ENCODE data around the gene TCL1B. TPM values are rescaled to one million over a fixed set of nuclear protein-coding genes. Genes with fewer than 3 reads are reported as not detected.

Gene TCL1B
- total and polyA plus RNA-seq, 2 of the 8 experiments (the other 6 are each of a cell fraction or from before 2014, with no cell fraction given): 9.6 to 11.5 TPM

- TF ChIP-seq CTBP2 (IDR thresholded peaks at IDR 0.05; ENCODE audit: borderline replicate concordance, insufficient read depth, insufficient read length, low read length): no peak
- TF ChIP-seq, protein P1, sequence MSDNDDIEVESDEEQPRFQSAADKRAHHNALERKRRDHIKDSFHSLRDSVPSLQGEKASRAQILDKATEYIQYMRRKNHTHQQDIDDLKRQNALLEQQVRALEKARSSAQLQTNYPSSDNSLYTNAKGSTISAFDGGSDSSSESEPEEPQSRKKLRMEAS (IDR thresholded peaks at IDR 0.05): no peak
- TF ChIP-seq, protein P2, sequence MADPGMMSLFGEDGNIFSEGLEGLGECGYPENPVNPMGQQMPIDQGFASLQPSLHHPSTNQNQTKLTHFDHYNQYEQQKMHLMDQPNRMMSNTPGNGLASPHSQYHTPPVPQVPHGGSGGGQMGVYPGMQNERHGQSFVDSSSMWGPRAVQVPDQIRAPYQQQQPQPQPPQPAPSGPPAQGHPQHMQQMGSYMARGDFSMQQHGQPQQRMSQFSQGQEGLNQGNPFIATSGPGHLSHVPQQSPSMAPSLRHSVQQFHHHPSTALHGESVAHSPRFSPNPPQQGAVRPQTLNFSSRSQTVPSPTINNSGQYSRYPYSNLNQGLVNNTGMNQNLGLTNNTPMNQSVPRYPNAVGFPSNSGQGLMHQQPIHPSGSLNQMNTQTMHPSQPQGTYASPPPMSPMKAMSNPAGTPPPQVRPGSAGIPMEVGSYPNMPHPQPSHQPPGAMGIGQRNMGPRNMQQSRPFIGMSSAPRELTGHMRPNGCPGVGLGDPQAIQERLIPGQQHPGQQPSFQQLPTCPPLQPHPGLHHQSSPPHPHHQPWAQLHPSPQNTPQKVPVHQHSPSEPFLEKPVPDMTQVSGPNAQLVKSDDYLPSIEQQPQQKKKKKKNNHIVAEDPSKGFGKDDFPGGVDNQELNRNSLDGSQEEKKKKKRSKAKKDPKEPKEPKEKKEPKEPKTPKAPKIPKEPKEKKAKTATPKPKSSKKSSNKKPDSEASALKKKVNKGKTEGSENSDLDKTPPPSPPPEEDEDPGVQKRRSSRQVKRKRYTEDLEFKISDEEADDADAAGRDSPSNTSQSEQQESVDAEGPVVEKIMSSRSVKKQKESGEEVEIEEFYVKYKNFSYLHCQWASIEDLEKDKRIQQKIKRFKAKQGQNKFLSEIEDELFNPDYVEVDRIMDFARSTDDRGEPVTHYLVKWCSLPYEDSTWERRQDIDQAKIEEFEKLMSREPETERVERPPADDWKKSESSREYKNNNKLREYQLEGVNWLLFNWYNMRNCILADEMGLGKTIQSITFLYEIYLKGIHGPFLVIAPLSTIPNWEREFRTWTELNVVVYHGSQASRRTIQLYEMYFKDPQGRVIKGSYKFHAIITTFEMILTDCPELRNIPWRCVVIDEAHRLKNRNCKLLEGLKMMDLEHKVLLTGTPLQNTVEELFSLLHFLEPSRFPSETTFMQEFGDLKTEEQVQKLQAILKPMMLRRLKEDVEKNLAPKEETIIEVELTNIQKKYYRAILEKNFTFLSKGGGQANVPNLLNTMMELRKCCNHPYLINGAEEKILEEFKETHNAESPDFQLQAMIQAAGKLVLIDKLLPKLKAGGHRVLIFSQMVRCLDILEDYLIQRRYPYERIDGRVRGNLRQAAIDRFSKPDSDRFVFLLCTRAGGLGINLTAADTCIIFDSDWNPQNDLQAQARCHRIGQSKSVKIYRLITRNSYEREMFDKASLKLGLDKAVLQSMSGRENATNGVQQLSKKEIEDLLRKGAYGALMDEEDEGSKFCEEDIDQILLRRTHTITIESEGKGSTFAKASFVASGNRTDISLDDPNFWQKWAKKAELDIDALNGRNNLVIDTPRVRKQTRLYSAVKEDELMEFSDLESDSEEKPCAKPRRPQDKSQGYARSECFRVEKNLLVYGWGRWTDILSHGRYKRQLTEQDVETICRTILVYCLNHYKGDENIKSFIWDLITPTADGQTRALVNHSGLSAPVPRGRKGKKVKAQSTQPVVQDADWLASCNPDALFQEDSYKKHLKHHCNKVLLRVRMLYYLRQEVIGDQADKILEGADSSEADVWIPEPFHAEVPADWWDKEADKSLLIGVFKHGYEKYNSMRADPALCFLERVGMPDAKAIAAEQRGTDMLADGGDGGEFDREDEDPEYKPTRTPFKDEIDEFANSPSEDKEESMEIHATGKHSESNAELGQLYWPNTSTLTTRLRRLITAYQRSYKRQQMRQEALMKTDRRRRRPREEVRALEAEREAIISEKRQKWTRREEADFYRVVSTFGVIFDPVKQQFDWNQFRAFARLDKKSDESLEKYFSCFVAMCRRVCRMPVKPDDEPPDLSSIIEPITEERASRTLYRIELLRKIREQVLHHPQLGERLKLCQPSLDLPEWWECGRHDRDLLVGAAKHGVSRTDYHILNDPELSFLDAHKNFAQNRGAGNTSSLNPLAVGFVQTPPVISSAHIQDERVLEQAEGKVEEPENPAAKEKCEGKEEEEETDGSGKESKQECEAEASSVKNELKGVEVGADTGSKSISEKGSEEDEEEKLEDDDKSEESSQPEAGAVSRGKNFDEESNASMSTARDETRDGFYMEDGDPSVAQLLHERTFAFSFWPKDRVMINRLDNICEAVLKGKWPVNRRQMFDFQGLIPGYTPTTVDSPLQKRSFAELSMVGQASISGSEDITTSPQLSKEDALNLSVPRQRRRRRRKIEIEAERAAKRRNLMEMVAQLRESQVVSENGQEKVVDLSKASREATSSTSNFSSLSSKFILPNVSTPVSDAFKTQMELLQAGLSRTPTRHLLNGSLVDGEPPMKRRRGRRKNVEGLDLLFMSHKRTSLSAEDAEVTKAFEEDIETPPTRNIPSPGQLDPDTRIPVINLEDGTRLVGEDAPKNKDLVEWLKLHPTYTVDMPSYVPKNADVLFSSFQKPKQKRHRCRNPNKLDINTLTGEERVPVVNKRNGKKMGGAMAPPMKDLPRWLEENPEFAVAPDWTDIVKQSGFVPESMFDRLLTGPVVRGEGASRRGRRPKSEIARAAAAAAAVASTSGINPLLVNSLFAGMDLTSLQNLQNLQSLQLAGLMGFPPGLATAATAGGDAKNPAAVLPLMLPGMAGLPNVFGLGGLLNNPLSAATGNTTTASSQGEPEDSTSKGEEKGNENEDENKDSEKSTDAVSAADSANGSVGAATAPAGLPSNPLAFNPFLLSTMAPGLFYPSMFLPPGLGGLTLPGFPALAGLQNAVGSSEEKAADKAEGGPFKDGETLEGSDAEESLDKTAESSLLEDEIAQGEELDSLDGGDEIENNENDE (IDR thresholded peaks at IDR 0.05; ENCODE audit: insufficient replicate concordance, low read length): no peak
Observed at GRCh38 chr14:95679998-95680735, 6.1 kb upstream of the TCL1B start (continued).
